GM21576 (cell line): ENCODE results near the gene ACER1.

Experiments used
- ATAC-seq: cut with Tn5 transposase; IDR thresholded peaks from one replicate; pipeline ENCODE4 v1.9.1; 2021; ENCODE audit warnings: mild to moderate bottlenecking, moderate library complexity; ENCODE audit not compliant: unreplicated experiment

The ACER1 gene

GRCh38 chr19:6269101-6269886, 64.1 kb downstream of the ACER1 start:
- ATAC-seq, result no peak

GRCh38 chr19:6268382-6268771, 65.0 kb downstream of the ACER1 start:
- no peak for ATAC-seq

- ATAC-seq, result no peak
These were observed 65.6 kb downstream of the ACER1 start for GRCh38 chr19:6267552-6268381.

- ATAC-seq, result no peak
These were observed 68.6 kb downstream of the ACER1 start for GRCh38 chr19:6264803-6265202.

- ATAC-seq, result no peak
These were observed 69.5 kb downstream of the ACER1 start for GRCh38 chr19:6263735-6264444.

GRCh38 chr19:6263306-6263705, 70.1 kb downstream of the ACER1 start:
- ATAC-seq, result no peak

- ATAC-seq, result no peak
These were observed 70.9 kb downstream of the ACER1 start for GRCh38 chr19:6262519-6262918.

- ATAC-seq, result no peak
These were observed 71.5 kb downstream of the ACER1 start for GRCh38 chr19:6261883-6262282.

- no peak for ATAC-seq
These were observed 72.3 kb downstream of the ACER1 start for GRCh38 chr19:6260912-6261650.

GRCh38 chr19:6260376-6260775, 73.0 kb downstream of the ACER1 start:
- ATAC-seq, result no peak

GRCh38 chr19:6259312-6259861, 74.0 kb downstream of the ACER1 start:
- no peak for ATAC-seq

- no peak for ATAC-seq
These were observed 74.5 kb downstream of the ACER1 start for GRCh38 chr19:6258812-6259311.
